DMS53 treated with DMSO at 0.1 percent for 48 hours (cell line): ENCODE measurements around the gene POLR3G.

Experiments used
- DNase-seq: peaks from one replicate; lab custom pipeline; 2025; ENCODE audit not compliant: unreplicated experiment; lab: John Stamatoyannopoulos, UW

The POLR3G gene

DNA sequence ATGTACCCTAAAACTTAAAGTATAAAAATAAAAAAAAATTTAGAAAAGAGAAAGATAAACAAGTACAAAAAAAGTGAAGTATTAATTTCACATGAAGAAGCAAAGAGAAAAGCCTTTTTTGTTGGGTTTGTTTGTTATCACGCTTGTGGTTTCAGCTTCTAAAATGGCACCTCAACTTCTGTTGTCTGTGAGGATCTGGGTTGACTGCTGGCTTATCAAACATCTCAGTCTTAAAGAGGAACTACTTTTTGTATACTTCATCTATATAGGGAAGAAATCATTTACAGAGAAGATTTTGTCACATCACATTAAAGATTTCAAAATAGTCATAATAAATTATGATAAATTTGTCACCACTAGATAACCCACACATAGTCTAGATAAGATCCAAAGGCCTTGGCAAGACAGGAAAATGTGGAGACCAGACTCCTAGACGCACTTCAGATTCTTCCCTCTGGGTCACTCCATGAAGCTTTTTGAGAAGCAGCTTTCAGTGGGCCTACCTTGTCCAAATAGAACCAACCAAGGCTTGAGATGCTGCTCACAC lies 75.1 kb downstream of the POLR3G start:
- DNase-seq, result no peak

GRCh38 chr5:90550963-90551362 lies 76.3 kb downstream of the POLR3G start:
- no peak for DNase-seq

DNA sequence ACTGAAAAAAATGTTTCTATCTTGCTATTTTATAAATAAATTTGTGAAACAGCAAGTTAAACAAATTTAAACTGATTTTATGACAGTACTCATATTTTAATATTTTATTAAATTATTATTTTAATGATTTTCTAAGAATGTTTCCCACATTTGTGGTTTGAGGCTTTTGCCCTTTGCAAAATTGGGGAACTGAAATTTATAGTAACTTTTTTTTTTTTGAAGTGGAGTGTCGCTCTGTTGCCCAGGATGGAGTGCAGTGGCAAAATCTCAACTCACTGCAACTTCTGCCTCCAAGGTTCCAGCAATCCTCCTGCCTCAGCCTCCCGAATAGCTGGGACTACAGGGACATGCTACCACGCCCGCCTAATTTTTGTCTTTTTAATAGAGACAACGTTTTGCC lies 76.7 kb downstream of the POLR3G start:
- DNase-seq, result no peak

DNA sequence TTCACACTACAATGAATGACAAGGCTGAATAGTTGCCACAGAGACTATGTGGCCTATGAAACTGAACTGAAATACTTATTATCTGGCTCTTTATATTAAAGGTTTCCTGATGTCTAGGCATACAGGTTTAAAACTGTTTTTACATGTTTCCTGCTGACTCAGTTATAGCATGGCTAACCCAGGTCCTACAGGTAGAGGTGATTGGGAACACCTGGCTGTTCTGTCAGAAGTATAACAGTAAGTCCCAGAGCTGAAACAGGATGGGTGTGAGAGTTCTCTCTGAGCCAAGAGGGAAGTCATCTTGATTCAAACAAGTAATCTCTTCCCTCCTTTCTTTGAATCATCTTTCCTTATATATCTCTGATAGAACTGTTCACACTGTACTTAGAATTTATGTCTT lies 79.0 kb downstream of the POLR3G start:
- no peak for DNase-seq

DNA sequence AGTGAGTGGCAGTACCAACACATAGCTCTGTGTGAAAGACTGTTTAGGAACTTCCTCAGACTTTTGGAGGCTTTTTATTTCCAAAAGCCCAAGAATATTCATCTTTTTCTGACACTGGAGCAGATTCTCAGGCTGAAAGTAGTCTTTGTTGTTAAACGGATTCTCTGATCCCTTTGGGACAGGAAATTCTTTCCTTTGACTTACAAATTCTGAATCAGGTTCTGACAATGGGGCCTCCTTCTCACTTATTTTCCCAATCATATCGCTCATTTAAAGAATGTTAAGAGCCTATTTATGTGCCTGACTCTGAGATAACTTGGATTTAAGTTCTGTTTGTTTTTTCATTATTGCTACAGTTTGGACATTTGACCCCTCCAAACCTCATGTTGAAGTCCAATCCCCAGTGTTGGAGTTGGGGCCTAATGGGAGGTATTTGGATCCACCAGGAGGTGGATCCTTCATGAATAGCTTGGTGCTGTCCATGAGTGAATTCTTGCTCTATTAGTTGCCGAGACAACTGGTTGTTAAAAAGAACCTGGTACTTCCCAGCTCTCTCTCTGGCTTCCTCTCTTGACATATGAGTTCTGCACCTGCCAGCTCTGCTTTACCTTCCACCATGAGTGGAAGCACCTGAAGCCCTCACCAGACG lies 79.8 kb downstream of the POLR3G start:
- DNase-seq, result no peak

DNA sequence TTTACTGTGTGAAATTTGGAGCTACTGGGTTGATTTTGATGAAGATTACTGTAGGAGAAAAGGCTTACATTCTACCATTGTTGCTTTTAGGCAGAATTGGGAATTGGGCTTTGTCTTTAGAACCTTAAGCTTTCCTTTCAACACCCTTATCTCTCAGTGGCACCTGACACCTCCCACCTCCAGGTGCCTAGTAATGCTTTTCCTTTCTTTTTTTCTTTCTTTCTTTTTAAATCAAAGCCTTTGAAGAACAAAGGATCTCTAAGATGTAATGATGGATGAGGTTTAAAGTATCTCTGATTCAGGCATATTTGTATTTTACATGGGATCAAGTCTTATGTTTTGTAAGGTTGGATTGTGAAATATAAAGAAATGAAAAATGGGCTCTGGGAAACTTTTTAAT lies 81.0 kb downstream of the POLR3G start:
- DNase-seq, result no peak

- DNase-seq, result peak; percentile 35
Measured at GRCh38 chr5:90557391-90557790, 82.7 kb downstream of the POLR3G start.

GRCh38 chr5:90557871-90558270 lies 83.2 kb downstream of the POLR3G start:
- peak; percentile 66 for DNase-seq

GRCh38 chr5:90558344-90559192 lies 83.9 kb downstream of the POLR3G start, which contains the start of gene ADGRV1:
ADGRV1 (plus strand) TSS chr5:90558797; CDS start chr5:90558896, 99 bp downstream.
- peak; percentile 97 for DNase-seq

- DNase-seq, result no peak
Measured at GRCh38 chr5:90560771-90561170, 86.1 kb downstream of the POLR3G start.

DNA sequence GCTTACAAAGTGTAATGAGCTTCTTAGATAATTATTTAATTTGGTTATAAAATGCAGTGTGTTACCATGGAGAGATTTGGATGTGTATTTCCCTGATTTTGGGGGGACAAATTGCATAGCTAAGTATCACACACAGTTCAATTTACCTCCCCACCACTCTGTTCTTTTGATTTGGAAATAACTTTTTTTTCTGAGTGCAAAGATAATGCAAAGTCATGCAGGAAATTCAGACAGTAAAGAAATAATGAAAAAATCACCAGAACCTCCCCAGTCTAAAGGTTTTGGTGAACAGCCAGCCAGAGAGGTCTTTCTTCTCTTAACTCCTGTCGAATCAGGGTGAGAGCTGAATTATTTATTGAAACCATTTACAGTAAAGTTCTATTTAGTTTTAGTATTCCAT lies 87.1 kb downstream of the POLR3G start:
- no peak for DNase-seq

DNA sequence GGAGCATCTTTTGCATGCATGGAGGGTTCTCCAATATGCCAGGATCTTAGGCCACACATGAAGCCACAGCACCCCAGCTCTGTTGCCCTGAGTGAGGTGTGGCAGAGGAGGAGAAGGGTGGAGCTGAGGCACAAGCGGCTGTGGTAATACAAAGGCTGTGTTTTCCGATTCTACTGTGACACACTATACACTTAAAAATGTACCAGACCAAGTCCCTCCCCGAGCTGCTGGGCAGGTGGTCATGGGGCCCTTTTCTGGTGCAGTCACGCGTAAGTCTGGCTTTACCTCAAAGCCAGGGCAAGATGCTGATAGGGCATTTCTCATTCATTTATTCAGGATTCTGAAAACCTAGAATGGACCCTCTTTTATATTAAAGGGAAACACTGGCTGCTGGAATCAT lies 87.7 kb downstream of the POLR3G start:
- DNase-seq, result no peak

- no peak for DNase-seq
Measured at GRCh38 chr5:90563108-90563507, 88.4 kb downstream of the POLR3G start.
